CD4-positive, alpha-beta T cell (primary cell): ENCODE measurements around the gene TMEM229B. TPM values are rescaled to one million over a fixed set of nuclear protein-coding genes. Genes with fewer than 3 reads are reported as not detected.

Experiments used
- ATAC-seq: fragments of 200-7000 bp; cut with Tn5 transposase; one replicate; pipeline ENCODE4 v1.10.0; 2022; ENCODE audit warnings: mild to moderate bottlenecking; ENCODE audit not compliant: poor library complexity
- CTCF ChIA-PET: fragments of 350-600 bp; sonication (Branson Sonifier 250); formaldehyde crosslinking; loops from one replicate; lab custom pipeline; 2021; ENCODE audit warnings: antibody characterized with exemption, inconsistent platforms; lab: Charles Lee
- POLR2A ChIA-PET: fragments of 350-600 bp; sonication (Branson Sonifier 250); formaldehyde crosslinking; loops from one replicate; lab custom pipeline; 2021; ENCODE audit warnings: antibody characterized with exemption, inconsistent platforms; lab: Charles Lee
- DNase-seq, 14 experiments: peaks; one replicate each; pipeline ENCODE4 v3.0.0-alpha.2; 2013 to 2020; ENCODE audit warnings: mixed read lengths in 2 of 14
- H3K27ac ChIP-seq, 2 donors: one replicate each; pipeline versions ENCODE4 v1.5.1 to v1.7.0; 2013; ENCODE audit warnings: low read length in 2 of 2, low read depth in 1 of 2, mild to moderate bottlenecking in 1 of 2
- H3K27me3 ChIP-seq, 2 experiments: 1 replicate in 1 of 2; 2 replicates in 1 of 2; pipeline versions ENCODE4 v1.6.1 to v1.7.0; 2013; ENCODE audit warnings: low read length in 2 of 2, control low read depth in 1 of 2, mild to moderate bottlenecking in 1 of 2, moderate library complexity in 1 of 2; ENCODE audit not compliant: insufficient read depth in 2 of 2, control insufficient read depth in 1 of 2
- H3K36me3 ChIP-seq: one replicate; pipeline ENCODE4 v1.6.1; 2013; ENCODE audit warnings: low read length, control low read depth; ENCODE audit not compliant: insufficient read depth
- H3K4me1 ChIP-seq: one replicate; pipeline ENCODE4 v1.6.1; 2013; ENCODE audit warnings: low read length, control low read depth; ENCODE audit not compliant: insufficient read depth
- H3K4me3 ChIP-seq: one replicate; pipeline ENCODE4 v1.5.1; 2013; ENCODE audit warnings: mild to moderate bottlenecking, low read length, moderate library complexity
- H3K9me3 ChIP-seq, 2 experiments: 1 replicate in 1 of 2; 2 replicates in 1 of 2; pipeline versions ENCODE4 v1.6.1 to v1.7.0; 2013; ENCODE audit warnings: low read length in 2 of 2, mild to moderate bottlenecking in 2 of 2, control low read depth in 1 of 2, moderate library complexity in 1 of 2; ENCODE audit not compliant: control insufficient read depth in 1 of 2, insufficient read depth in 1 of 2
- H3K27ac Mint-ChIP-seq: one replicate; pipeline ENCODE4 v1.8.0; 2020; ENCODE audit warnings: mixed read lengths
- H3K27me3 Mint-ChIP-seq: one replicate; pipeline ENCODE4 v1.8.0; 2021; ENCODE audit warnings: mixed read lengths
- H3K36me3 Mint-ChIP-seq: one replicate; pipeline ENCODE4 v1.8.0; 2021; ENCODE audit warnings: low read depth, mixed read lengths
- H3K4me1 Mint-ChIP-seq: one replicate; pipeline ENCODE4 v1.8.0; 2021; ENCODE audit warnings: low read depth, mixed read lengths
- H3K4me3 Mint-ChIP-seq: one replicate; pipeline ENCODE4 v1.8.0; 2020; ENCODE audit warnings: mild to moderate bottlenecking, mixed read lengths
- H3K9me3 Mint-ChIP-seq: one replicate; pipeline ENCODE4 v1.8.0; 2020; ENCODE audit warnings: mixed read lengths
- intact Hi-C, 2 experiments: fragments of 100-400 bp; cut with DNase I in 1 of 2; cut with micrococcal nuclease in 1 of 2; formaldehyde crosslinking; loops; one replicate each; pipeline versions ENCODE4 v1.15.1 to v1.9.0; 2023 to 2025; cut with DNase I, micrococcal nuclease
- total RNA-seq, 174 experiments: library from RNA in 2 of 174; stranded (reverse) in 2 of 174; gene quantifications; one replicate each; pipeline ENCODE4 v1.2.3 and lab custom pipeline; 2021 to 2026
- TF ChIP-seq, protein P1 (sequence below): fragments of 200-600 bp; IDR thresholded peaks from one replicate; pipeline ENCODE4 v1.8.0; 2022; ENCODE audit warnings: antibody characterized with exemption, mild to moderate bottlenecking

Gene TMEM229B
- total RNA-seq, 2 experiments from 2014 or later, result 7.1 to 9.1 TPM

DNA sequence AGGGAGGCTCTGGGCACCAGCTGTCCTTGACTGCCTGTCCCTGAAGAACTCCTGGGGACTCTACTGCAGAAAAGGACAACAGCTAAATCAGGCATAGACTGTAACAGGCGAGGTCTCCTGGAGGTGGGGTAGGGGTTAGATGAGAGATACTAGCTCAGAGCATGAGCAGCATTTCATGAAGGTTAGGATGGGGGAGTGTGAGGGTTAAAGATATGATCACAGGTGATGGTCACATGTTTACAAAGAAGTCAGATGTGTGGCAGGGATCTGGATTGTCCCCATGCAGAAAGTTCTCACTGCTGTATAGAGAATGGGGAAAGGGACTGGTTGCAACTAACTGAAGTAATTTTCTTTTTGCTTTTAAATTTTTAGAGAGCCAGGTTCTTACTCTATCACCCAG, 26.5 kb downstream of the TMEM229B start:
- DNase-seq (no peak), ATAC-seq (no peak)
- no peak overlapping the region for H3K4me3 Mint-ChIP-seq
- TF ChIP-seq, protein P1, sequence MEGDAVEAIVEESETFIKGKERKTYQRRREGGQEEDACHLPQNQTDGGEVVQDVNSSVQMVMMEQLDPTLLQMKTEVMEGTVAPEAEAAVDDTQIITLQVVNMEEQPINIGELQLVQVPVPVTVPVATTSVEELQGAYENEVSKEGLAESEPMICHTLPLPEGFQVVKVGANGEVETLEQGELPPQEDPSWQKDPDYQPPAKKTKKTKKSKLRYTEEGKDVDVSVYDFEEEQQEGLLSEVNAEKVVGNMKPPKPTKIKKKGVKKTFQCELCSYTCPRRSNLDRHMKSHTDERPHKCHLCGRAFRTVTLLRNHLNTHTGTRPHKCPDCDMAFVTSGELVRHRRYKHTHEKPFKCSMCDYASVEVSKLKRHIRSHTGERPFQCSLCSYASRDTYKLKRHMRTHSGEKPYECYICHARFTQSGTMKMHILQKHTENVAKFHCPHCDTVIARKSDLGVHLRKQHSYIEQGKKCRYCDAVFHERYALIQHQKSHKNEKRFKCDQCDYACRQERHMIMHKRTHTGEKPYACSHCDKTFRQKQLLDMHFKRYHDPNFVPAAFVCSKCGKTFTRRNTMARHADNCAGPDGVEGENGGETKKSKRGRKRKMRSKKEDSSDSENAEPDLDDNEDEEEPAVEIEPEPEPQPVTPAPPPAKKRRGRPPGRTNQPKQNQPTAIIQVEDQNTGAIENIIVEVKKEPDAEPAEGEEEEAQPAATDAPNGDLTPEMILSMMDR, result no peak
- ChIA-PET CTCF (no interaction called here), POLR2A (no interaction called here)
- peaks cover 21% of the 10 kb centered on the region for H3K4me1 ChIP-seq
- H3K36me3 ChIP-seq, result no peaks in the 10 kb centered on the region
- H3K27me3 ChIP-seq, result no peaks in the 10 kb centered on the region
- no peaks in the 10 kb centered on the region for H3K9me3 Mint-ChIP-seq
- peaks cover 25% of the 10 kb centered on the region for H3K4me1 Mint-ChIP-seq
- H3K36me3 Mint-ChIP-seq, result no peaks in the 10 kb centered on the region
- no peak overlapping the region for H3K4me3 ChIP-seq
- H3K27ac Mint-ChIP-seq, result no peak overlapping the region
- intact Hi-C loops, result loop anchor here in 1 of 2 experiments (10.0 kb wide), 1 partner anchor 53 kb away; no protein-coding TSS in a partner anchor
- no peak overlapping the region for H3K27ac ChIP-seq
- H3K27me3 Mint-ChIP-seq, result no peaks in the 10 kb centered on the region
- no peaks in the 10 kb centered on the region for H3K9me3 ChIP-seq

DNA sequence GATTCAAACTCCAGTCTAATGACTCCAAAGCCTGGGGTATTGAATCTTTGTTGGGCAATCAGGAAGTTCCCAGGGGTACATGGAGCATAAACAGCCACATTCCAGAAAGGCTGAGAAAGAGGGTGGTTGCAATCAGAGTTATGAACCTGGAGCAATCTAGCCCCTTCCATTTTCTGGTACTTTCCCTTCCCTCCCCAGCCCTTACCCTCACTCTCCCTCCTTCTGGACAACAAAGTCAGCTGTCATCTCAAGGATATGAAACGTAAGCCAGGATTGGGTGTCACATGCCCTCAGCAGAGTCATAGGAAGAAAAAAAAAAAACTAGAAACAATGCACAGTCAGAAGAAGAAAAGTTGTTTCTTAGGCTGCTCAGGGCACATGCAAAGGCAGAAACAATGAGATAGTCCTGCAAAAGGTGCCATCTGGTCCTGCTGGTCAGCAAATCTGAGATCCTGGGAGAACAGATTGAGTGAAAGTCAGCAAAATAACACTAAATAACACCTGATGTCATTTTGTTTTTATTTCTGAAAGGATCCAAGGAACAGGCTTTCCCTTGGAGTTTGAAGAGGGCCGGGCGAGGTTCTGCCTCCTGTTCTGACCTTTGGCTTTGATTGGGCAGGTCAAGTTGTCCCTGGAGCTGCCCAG, 27.1 kb downstream of the TMEM229B start:
- TF ChIP-seq, protein P1, result no peak
- DNase-seq (no peak), ATAC-seq (no peak)
- Histone ChIP-seq H3K9me3 (no peaks in the 10 kb centered on the region), H3K27me3 (no peaks in the 10 kb centered on the region), H3K27ac (no peak overlapping the region), H3K36me3 (no peaks in the 10 kb centered on the region), H3K4me1 (peaks cover 21% of the 10 kb centered on the region), H3K4me3 (no peak overlapping the region)
- POLR2A ChIA-PET, result no interaction called here
- no peak overlapping the region for H3K27ac Mint-ChIP-seq
- H3K4me3 Mint-ChIP-seq, result no peak overlapping the region
- H3K27me3 Mint-ChIP-seq, result no peaks in the 10 kb centered on the region
- no peaks in the 10 kb centered on the region for H3K9me3 Mint-ChIP-seq
- intact Hi-C loops, result loop anchor here in 1 of 2 experiments (10.0 kb wide), 1 partner anchor 53 kb away; no protein-coding TSS in a partner anchor
- no peaks in the 10 kb centered on the region for H3K36me3 Mint-ChIP-seq
- CTCF ChIA-PET, result no interaction called here
- H3K4me1 Mint-ChIP-seq, result peaks cover 25% of the 10 kb centered on the region

DNA sequence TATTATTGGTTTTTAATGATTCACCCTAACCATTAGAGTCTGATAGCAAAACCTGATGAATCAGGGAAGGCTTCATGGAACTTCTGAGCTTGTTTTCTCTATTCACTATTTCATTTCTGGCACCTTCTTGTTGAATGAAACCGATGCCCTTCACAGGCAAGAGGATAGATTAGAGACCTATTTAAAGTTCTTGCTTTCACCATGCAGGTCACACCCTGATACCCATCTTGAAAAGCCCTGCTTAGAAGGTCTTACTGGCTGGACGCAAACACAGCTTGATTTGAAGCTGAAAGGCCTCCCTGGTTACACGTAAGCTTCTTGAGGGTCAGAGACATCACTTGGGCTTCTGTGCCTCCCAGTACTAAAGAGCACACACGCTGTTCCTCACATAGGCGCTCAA, 29.2 kb downstream of the TMEM229B start:
- Mint-ChIP-seq H3K9me3 (no peaks in the 10 kb centered on the region), H3K4me1 (peaks cover 8% of the 10 kb centered on the region), H3K27ac (no peak overlapping the region), H3K36me3 (no peaks in the 10 kb centered on the region), H3K4me3 (no peak overlapping the region), H3K27me3 (no peaks in the 10 kb centered on the region)
- H3K4me1 ChIP-seq, result peaks cover 7% of the 10 kb centered on the region
- TF ChIP-seq, protein P1, result no peak
- no peaks in the 10 kb centered on the region for H3K36me3 ChIP-seq
- ChIA-PET CTCF (no interaction called here), POLR2A (no interaction called here)
- no peaks in the 10 kb centered on the region for H3K9me3 ChIP-seq
- DNase-seq, result no peak
- H3K27me3 ChIP-seq, result no peaks in the 10 kb centered on the region
- no peak for ATAC-seq
- no peak overlapping the region for H3K27ac ChIP-seq
- no peak overlapping the region for H3K4me3 ChIP-seq
- intact Hi-C loops, result no loop called here
